Activated CD4-positive, alpha-beta T cell treated with anti-CD3 and anti-CD28 coated beads, Interleukin-2, amount 50 U/mL, for 4 hours (primary cell): ENCODE results near the gene ARHGEF28.
A peak's percentile ranks its signal among the peaks of the same experiment; 100 is the strongest.

Experiments used
- DNase-seq, 2 experiments: peaks; one replicate each; pipeline ENCODE4 v3.0.0-alpha.2; 2020

The ARHGEF28 gene, protein sequence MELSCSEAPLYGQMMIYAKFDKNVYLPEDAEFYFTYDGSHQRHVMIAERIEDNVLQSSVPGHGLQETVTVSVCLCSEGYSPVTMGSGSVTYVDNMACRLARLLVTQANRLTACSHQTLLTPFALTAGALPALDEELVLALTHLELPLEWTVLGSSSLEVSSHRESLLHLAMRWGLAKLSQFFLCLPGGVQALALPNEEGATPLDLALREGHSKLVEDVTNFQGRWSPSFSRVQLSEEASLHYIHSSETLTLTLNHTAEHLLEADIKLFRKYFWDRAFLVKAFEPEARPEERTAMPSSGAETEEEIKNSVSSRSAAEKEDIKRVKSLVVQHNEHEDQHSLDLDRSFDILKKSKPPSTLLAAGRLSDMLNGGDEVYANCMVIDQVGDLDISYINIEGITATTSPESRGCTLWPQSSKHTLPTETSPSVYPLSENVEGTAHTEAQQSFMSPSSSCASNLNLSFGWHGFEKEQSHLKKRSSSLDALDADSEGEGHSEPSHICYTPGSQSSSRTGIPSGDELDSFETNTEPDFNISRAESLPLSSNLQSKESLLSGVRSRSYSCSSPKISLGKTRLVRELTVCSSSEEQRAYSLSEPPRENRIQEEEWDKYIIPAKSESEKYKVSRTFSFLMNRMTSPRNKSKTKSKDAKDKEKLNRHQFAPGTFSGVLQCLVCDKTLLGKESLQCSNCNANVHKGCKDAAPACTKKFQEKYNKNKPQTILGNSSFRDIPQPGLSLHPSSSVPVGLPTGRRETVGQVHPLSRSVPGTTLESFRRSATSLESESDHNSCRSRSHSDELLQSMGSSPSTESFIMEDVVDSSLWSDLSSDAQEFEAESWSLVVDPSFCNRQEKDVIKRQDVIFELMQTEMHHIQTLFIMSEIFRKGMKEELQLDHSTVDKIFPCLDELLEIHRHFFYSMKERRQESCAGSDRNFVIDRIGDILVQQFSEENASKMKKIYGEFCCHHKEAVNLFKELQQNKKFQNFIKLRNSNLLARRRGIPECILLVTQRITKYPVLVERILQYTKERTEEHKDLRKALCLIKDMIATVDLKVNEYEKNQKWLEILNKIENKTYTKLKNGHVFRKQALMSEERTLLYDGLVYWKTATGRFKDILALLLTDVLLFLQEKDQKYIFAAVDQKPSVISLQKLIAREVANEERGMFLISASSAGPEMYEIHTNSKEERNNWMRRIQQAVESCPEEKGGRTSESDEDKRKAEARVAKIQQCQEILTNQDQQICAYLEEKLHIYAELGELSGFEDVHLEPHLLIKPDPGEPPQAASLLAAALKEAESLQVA (N-terminal part only)

DNA sequence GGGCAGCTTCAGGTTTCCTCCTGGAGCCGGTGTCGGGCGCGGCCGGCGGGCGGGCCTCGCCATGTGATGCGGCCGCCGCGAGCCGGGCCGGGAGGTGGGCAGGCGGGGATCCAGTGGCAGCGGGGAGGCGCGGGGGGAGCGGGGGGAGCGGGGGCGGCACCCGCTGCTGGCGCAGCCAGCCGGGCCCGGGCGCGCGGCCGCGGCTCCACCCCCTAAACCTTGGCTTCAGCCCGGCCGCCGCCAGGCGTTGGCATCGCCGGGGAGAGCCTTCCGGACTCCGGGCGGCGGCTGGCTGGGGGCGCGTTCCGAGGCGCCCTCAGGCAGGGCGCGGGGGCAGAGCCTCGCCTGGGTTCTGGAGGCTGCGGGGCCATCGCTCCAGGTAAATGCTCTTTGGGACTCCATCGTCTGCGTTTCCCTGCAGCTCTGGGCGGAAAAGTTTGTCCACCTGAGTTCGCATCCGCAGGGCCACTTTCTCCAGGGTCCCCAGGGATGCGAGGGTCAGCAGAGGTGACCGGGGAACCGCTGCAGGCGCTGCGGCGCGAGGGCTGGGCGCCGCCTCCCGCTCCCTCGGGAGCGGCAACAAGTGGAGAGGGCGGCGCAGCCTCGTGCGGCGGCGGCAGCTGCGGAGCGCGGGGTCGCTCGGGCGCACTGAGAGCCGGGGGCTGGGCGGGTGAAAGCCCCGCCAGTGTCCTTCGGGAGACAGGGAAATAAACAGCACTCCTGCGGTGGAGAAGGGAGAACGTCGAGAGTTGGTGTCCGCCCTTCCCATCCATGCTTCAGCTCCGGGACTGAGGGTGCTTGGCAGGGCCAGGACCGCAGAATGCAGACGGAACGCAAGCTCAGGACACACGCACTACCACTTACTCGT is at the start of gene ARHGEF28:
Gene ARHGEF28 (plus strand): TSS at position 253 of the 868 bp plus-strand sequence. CDS start 58,656 bp downstream, outside the sequence.
- DNase-seq: peak in 1 of 2 experiments; percentile 1

DNA sequence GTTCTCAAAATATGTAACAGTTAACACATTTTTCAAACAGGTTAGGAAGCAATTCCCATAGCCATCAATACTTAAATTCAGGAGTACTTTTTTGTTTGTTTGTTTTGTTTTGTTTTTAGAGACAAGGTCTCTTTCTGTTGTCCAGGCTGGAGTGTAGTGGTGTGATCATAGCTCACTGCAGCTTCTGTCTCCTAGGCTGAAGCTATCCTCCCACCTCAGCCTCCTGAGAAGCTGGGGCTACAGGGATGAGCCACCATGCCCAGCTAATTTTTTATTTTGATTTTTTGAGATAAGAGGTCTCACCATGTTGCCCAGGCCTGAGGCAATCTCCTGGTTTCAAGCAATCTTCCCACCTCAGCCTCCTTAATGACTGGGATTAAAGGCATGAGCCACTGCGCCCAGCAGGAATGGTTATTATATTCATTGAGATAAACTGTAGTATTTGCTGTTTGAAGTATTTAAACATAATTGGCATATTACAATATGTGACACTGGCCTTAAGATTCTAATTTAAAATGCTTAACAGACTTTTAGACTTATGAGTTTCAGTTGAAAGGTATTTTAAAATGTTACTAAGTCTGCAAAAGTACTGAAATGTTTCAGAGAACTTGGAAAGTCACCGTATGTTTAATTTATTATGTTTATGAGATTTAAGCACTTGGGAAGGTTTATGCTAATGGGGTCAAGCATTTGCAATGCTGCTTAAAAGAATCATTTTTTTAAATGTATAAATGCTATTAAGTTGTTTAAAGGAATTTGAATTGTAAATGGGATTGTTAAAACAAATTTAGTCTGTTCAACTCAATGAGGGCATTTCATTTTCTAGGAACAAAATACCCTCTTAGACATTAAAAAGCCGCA is 43.5 kb upstream of the ARHGEF28 start:
- DNase-seq: no peak

DNA sequence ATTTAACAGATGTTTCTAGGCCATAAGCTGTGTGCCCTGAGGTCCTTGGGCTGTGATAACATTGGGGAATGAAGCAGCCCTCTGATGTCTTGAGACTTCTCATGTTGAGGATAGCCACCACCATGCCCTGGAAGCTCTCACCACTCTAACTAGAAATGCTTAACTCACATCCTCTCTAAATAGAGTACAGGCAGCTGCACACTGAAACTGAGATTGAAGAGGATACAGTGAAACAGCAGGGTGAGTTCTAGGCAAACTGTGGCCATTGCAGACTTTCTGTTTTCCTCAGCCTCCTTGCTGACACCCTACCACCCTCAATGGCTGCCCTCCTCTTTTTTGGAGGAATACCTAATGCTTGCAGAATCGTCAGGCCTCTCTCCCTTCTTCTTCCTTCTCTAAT is 38.1 kb upstream of the ARHGEF28 start:
- DNase-seq: no peak

DNA sequence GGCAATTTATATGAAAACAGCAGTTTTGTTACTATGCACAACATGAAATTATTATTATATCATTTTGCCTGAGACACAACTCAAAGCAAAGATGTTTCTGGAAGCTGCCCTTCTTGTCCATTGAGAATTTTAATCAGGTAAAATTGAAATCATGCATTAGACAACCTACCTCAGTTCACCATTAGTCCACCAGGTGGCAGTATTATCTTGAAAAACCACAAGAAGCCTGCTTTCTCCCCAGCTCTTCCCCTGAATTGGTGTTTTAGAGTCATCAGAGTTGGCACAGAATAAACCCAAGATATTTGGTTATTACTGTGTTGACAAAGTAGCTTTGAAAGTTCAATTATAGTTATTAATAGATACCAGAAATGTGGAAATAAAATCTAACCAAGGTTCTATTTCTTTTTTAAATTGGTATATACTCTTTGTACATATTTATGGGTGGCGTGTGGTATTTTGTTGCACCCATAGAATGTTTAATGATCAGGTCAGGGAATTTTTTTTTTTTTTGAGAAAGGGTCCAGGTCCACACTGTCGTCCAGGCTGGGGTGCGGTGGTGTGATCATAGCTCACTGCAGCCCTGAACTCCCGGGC is 34.8 kb upstream of the ARHGEF28 start:
- DNase-seq: peak; percentile 4 to 22

DNA sequence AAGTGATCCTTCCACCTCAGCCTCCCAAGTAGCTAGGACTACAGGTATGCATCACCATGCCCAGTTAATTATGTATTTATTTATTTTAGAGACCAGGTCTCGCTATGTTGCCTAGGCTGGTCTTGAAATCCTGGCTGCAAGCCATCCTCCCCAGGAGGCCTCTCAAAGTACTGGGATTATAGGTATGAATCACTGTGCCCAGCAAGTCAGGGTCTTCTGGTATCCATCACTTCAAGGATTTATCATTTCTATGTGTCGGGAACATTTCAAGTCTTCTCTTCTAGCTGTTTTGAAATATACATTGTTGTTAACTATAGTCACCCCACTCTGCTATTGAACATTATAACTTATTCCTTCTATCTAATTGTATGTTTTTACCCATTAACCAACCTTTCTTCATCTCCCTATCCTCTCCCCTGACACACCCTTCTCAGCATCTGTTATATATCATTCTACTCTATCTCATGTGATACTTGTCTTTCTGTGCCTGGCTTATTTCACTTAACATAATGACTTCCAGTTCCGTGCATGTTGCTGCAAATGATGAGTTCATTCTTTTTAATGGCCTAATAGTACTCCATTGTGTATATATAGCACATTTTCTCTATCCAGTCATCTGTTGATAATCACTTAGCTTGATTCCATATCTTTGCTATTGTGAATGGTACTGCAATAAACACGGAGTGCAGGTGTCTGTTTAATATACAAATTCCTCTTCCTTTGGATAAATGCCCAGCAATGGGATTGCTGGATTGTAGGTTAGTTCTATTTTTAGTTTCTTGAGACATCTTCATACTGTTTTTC is 34.1 kb upstream of the ARHGEF28 start:
- no peak for DNase-seq

DNA sequence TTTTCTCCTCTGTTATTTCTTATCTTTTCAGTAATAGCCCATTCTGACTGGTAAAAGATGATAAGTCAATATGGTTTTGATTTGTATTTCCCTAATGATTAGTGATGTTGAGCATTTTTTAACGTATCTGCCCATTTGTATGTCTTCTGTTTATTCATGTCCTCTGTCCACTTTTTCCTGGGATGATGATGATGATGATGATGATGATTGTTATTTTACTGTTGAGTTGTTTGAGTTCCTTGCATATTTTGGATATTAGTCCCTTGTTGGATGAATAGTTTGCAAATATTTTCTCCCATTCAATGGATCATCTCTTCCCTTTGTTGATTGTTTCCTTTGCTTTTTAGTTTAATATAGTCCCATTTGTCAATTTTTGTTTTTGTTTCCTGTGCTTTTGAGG is 33.4 kb upstream of the ARHGEF28 start:
- DNase-seq: no peak

DNA sequence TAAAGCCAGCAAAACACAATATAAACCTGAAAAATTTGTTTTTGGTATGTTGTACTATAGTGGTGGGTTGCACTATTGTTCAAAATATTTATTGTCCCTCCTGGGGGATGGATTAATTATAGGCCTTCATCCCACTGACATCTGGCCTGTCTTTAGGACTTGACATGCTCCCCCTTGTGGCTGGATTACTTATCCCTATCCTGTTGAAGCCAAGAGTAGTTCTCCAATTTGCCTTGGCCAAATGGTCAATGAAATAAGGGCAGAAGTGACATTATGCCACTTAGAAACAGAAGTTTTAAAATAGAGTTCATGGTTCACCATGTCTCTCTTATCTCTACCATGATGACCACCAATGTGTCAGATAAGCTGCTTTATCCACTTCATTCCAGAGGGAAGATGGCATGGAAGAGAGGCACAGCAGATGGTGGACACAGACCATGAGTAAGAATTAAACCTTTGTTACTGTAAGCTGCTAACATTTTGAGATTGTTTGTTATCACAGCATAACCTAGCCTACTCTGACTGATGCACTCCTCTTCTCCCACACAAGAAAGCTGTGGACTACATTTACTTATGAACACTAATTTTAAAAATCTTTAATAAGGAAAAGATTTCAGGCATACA is 29.2 kb upstream of the ARHGEF28 start:
- no peak for DNase-seq

DNA sequence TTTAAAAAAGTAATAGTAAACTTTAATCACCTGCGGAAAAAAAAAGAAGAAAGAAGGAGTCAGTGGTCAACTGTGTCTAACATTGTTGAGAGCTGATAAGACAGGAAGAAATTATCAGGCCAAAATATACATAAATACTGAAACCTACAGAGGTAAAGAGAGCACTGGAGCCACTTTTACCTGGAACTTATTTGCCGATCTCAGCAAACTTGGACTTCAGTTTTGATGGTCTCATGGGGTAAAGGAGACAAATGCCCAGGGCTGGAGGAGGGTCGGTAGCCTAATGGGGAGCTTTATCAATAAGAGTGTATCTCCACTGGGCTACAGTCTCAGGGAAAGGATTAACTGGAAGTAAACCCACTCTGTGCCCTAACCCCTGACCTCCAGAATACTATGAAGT is 26.6 kb upstream of the ARHGEF28 start:
- DNase-seq: no peak

DNA sequence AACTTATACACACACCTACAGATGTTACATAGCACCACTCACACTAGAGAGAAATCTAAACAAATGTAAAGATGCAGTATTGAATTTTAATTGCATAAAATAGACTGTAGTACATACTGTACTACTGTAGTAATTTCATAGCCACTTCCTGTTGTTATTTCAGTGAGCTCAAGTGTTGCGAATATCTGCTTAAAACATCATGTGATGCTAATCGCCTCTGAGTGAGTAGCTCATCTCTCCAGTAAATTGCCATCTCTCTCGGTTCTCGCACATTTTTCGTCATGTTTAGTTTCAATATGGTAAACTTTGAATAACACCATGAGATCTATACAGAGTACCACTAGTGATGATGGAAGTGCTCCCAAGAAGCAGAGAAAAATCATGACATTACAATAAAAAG is 22.0 kb upstream of the ARHGEF28 start:
- no peak for DNase-seq

DNA sequence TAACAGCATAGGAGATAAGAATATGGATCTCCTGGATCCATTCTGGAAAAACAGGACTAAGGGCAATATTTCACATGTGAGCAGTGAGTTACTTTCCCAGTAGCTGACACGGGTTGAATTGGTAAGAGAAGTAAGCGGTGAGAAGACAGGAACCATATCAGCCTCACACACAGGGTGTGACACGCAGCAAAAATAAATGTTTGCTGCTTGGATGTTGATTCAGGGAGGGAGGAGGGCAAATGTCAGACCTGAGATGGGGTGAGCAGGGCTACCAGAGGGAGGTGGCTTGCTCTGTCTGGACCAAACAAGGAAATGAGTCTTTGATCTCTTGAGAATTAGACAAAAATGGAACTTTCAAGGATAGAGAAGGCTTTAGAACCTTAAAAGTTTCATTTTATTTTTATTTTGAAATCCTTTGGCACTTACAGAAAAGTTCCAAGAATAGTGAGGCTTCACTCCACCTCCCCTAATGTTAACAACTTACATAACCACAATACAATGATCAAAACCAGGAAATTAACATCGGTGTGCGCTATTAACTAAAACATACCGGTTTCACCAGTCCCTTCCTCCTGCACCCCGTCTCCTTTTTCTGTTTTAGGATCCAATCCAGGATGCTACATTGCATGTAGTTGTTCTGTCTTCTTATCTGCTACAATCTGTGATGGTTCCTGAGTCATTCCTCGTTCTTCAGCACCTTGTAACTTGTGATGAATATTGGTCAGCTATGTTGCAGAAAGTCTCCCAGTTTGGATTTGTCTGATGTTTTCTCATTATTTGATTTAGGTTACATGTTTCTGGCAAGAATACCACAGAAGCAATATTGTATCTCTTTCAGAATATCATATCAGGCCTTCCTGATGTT is 20.5 kb upstream of the ARHGEF28 start:
- DNase-seq: no peak

DNA sequence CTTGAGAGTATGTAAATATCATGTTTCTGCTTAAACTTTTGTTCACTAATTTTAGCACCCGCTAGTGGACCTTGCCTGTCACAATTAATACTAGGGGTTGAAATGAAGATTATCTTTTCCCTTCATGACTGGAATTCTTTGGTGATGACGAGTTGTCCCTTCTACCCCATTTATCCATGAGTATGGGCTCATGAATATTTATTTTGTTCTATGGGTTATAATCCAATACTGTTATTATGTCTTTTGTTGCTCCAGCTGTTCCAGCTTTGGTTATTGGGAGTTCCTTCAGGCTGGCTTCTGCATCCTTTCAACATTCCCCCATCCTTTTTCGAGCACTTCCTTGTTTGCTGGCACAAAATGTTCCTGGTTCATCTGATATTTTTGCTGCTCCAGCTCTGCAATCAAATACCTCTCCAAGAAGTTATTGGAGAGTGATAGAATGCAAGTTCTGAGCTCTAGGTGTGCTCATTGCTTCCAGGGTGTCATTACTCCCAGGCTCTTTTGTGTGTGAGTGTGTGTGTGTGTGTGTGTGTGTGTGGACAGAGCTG is 19.7 kb upstream of the ARHGEF28 start:
- DNase-seq: no peak

DNA sequence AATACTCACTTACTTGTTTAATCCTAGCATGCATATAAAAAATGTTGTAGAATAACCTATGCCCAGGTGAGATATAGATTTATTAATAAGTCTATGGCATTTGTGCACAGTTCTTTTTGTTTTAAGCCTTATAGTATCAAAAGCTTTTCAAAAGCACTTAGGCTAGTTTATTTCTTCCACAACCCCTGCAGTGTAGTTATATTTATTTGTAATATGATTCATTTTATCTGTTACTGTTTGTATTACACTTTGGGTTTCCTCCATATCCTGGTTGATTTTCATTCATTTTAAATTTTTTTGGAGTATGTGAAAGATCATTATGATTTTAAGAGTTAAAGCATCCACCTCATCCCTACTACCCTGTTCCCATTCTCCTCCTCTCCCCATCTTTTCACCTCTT is 18.8 kb upstream of the ARHGEF28 start:
- DNase-seq: no peak

DNA sequence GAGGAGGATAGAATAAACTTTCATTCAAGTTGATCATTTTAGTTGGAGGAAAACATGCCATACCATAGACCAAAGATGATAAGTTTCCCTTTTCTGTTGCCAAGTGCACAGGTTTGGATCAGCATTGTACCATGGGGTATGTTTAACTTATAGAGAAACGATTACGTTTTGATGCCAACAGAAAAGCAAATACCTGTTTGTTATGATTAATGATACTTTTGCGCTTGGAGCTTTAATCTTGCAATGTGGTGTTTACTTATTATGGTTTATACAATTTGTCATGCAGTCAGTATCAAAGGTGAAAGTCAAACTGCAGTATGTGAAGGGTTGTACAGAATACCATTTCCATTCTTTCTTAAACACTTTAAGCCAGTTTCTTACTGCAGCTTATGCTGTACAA is 13.2 kb upstream of the ARHGEF28 start:
- no peak for DNase-seq

DNA sequence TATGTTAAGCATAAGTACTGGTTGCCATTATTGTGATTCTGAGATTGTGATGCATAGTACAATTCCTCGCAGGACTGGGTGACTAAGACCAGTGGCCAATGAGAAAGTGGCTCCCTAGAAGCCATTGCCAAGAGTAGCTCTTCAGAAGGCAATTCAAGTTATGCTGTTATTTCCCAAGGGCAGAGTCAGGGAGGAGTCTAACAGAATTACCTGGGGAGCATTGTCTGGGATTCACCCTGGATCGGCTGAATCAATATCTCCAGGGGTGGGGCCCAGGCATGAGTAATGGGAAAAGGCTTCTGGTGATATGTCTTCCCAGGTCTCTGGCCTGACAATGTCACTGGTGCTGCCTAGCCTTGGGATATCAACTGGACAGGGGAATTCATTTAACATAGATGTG is 10.9 kb upstream of the ARHGEF28 start:
- DNase-seq: no peak

DNA sequence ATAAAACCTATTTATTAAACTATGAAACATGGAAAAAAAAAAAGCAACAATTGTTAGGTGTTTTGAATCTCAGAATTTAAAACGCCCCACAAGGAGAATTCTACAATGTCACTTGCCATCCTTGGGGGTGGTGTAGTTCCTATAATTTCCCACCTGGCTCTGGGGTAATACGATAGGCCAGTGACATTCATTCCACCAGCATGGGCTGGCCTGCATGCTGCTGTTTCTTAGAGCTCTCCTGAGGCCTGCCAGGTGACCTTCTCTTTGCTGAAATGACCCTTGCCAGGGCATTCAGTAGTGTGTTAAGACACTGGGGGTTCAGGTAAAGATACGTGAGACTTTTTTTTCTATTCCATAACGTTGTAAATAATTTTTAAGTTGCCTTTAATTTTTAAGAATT is 10.0 kb upstream of the ARHGEF28 start:
- no peak for DNase-seq

DNA sequence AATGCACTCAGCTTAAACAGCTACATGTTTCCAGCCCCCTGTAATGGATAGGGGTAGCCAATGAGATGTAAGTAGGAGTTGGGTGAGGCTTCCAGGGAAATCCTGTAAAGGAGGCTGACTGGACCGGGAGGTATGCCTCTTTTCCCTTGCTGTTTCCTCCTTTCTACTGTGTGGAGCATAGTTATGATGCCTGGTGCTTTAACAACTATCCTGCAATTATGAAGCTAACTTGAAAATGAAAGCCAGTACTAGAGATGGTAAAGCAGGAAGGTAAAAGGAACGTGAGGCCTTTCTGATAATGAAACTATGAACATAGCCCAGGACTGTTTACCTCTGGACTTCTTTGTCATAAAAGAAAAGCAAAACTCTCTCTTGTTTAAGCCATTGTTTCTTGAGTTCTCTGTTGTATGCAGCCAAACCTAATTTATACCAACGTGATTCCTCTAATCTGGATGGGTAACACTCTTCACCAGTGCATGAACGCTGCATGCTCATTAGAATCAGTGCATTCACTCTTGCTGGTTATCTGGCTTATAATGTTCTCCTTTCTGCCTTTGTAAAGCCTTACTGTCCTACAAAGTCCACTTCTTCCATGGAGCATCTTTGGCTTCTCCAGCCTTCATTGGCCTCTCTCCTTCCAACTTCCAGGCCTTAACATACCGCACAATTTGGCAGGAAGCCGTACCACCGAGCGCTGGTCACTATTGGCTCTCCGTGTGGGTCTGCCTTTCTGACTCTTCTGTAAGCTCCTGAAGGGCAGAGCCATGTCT is 8.3 kb upstream of the ARHGEF28 start:
- DNase-seq: no peak
